NCI-H1417 treated with DMSO at 0.1 percent for 48 hours (cell line): ENCODE results near the gene PHACTR3.

Experiments used
- DNase-seq: peaks from one replicate; lab custom pipeline; 2025; lab: John Stamatoyannopoulos, UW

PHACTR3 gene

DNA sequence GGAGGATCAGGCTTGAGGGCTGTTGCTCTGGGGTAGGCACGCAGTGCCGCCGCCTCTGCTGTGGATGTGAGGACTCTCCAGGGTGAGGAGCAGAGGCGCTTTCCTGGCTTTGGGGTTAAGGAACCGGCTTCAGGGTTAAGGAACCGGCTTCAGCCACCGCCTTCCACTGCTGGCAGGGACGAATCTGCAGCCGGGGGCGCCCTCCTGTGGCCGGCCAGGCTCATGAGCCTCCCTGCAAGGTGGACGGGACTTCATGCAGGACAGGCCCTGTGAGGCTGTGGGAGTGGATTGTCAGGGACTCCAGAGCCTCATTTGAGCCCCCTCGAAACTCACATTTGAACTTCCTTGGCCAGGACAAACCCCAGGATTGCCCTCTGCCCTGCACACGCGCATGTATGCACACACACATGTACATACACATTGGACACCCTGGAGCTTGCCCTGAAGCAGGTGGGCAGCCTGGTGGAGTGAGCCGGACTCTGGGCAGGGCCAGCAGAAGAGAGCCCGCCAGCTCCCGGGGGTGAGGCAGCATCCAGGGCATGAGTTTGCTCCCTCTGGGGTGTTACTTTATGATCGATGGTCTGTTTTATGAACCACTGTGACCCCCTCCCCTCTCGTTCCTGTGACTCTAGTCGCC is 146.9 kb downstream of the PHACTR3 start:
- no peak for DNase-seq

DNA sequence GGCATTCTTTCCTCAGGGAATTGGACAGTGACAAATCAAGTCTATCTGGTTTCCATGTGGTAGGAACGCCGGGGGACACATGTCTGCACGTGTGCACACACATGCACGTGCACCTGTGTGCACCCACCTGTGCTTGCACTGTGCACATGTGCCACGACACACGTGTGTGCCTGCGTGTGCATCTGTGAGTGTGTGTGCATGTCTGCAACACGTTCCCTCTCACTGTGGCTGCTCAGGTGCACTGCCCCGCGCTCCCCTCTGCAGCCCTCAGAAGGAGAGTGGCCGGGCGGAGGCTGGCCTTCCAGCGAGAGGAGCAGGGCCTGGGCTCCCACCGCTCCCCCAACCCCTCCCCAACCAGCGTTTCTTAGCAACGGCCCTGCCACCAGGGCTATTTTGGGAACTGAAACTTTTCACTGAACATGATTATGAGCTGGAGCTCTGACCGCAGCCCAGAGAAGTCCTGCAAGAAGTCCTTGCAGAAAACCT is 147.8 kb downstream of the PHACTR3 start:
- DNase-seq = no peak

DNA sequence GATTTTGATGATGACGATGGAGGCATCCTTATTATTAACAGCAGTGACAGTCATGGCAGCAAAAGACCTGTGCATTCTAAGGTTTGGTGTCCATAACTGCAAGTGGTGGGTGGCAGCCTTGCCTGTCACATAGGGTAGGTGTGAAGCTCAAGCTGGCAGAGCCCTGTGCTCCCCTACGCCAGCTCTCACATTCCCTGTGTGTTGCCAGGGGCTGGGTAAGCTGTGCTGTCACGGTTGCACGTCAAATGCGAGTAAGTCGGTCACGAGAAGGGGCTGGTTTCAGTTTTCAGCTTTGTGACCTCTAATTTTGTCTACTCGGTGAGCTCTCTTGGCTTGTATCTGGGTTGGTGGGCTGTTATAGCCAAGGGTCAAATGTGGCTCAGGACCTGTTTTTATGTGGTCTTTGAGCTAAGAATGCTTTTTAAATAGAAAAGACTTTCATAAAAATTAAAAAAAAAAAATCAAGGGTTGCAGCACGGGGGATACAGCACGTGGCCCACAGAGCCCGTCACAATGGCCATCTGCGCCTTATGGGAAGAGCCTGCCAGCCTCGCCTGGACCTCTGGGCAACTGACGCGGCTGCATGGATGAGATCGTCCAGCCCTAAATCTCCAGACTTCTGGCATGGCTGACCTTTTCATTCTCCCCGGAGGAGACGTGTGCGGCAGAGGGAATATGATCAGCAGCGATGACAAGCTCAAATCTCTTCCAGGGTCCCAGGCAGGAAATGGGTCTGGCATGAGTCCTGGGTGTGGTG is 148.5 kb downstream of the PHACTR3 start:
- DNase-seq = no peak

DNA sequence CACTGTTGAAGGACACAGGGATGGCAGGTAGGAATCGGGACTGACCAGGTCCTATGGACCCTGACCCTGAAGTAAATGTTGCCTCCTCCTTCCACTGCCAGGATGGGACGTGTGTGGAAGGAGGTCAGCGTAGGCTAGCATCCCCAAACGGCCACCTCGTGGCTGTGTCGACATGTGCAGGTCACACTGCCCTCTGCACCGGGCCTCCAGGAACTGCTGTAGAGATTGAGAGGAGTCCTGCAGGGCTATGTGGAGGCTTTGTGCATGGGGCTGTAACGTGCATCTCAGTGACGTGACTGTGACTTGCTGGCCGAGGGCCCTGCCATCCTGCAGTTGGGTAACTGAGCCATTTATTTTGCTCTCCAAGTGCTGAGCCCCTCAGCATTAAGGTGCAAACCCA is 149.5 kb downstream of the PHACTR3 start:
- no peak for DNase-seq

DNA sequence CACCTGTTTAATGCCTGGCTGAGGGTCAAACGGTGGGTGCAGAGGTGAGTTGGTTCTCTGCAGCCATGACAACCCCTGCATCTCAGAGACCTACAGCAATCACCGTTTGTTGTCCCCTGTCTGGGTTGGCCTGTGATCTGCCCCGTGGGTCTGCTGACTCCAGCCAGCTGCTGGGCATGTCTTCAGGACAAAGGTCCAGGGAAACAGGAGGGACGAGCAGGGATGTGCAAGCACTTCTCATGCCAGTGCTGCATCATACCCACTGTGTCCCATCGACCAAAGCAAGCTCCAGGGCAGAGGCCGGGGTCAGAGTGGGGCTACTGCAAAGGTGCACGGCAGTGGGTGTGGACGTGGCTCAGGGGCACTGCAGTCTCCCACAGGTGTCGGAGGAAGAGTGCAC is 150.2 kb downstream of the PHACTR3 start:
- DNase-seq = no peak

DNA sequence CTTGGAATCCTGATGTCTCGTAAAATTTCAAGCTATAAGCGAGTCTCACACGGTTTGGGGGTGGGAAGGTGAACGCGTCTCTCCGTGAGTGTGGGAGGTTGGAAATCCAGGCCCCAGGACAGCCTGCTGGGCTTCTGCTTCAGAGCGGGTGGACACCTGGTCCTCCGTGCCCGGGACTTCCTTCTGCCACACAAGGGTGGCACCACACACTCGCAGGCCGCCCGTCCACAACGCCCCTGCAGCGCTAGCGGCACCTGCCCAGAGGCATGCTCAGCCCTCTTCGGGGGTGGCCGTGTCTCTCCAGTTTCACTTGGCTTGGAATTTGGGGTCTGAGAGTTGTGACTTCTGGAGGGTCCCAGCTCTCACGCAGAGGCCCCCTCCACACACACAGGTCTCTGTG is 151.9 kb downstream of the PHACTR3 start:
- DNase-seq = no peak

DNA sequence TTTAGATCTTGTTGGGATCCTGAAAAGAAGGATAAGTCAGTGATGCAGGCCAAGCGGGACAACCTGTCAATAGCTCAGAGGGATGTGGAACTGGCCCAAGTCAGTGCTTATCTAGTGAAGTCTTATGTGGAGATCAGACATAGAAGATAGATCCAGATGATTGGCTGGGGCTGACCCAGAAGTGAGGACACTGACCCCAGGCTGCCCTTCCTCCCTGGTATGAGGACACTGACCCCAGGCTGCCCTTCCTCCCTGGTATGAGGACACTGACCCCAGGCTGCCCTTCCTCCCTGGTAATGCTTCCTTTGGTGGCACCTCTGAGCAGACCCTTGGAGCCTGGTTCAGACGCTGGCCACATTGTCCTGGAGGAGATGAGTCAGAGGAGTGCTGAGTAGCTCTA is 159.7 kb downstream of the PHACTR3 start:
- DNase-seq = no peak

DNA sequence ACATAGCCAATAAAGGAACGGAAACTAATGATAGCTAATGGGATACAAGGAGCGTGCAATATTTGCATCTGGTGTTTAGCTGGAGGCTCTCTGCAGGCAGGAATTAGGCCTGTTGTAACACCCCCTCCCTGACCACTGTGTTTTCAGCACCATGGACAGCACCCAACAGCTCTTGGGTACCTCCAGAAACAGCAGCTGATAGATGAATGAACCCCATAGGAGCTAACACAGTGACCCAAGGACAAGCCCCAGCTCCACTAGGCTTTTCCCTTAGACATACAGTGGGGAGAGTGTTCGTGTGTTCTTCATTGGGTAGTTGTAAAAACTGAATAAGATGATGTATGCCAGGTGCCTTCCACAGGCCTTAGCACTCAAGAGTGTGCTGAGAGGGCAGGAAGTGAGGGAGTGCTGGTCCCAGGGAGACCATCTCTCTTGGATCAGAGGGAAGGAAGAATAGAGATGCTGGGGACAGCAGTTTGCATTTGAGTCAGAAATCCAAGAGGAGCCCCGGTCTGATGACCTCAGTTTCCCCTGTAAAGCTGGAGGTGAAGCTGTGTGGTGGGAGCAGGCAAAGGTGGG is 161.3 kb downstream of the PHACTR3 start:
- no peak for DNase-seq

DNA sequence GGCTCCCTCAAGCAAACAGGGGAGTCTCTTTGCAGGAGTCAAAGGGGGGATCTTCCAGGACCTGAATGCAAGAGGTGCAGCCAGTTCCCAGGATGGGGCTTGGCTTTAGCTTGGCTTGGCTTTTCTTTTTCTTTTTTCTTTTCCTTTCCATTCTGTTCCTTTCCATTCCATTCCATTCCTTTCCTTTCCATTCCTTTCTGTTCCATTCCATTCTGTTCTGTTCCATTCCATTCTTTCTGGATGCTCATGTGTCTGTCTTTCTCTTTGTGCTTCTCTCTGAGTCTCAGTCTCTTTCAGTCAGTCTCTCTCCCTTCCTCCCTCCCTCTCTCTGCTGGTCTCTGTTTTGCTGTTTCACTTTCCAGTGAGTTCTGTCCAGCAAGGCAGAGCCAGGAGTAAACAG is 163.3 kb downstream of the PHACTR3 start:
- no peak for DNase-seq

DNA sequence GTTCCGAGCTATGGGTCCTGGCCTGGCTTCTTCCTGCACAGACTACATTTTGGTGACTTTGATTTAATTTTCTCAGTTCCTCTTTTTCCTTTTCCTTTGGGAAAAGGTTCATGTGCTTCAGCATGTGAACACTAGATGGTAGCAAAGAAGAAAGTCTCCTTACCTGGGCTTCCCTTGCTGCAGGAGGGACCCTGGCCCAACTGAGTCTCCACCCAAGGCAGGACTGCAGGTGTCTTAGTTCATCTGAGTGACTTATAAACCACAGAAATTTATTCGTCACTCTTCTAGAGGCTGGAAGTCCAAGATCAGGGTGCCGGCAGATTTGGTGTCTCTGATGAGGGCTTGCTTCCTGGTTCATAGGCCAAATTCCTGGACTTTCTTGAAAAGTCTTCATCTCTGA is 165.9 kb downstream of the PHACTR3 start:
- DNase-seq = no peak

DNA sequence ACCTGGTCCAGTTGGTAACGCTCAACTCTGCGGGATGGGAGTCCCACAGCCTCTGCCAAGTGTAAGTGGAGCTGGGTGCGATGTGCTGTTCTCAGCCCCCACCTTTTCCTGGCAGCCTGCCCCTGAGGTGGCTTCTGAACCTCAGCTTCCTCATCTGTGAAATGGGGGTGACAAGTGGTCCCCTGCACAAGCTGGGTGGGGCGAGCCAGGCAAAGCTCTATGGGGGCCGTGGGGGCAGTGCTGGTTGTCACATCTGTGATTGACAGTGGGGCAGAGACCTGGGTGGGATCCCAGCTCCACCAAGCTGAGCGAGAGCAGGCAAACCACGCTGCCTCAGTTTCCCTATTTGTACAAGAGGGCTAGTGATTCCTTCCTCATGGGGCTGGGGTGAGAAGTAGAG is 166.5 kb downstream of the PHACTR3 start:
- no peak for DNase-seq

DNA sequence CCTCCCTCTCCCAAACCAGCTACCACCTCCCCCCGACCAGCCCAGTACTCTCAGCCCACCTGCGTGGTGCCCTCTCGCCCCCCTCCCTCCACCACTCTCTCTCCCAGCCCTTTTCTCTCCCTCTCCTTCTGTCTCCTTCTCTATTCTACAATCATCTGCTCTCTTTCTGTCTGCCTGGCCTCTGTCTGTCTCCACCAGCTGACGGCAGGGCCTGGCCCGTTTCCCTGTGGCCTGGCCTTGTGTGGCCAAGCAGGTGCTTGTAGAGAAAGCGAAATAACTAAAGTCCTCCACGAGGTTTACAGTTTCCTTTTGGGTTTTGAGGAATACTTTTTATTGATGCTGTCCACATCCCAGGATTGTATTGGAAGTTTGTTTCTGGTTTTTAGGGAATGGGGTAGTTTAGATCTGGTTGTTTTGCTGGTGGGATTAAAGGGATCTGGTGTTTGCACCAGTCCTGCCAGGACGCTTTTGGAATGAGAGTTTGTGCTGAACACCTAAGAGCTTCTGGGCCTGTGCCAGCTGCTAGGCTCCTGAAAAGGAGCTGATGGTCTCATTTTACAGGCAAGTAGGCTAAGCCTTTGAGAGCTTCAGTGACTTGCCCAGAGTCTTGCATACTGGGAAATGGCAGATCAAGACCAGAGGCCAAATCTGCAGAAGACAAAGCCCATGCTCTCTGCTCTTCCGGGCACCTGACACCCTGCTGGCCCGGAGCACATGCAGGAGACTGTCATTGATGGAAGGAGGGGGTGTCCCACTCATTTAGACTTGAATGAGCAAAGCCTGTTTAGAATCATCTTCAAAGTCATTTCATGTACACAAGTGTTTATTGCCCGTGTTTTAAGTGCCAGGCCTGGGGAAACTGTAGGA is 167.4 kb downstream of the PHACTR3 start:
- no peak for DNase-seq

DNA sequence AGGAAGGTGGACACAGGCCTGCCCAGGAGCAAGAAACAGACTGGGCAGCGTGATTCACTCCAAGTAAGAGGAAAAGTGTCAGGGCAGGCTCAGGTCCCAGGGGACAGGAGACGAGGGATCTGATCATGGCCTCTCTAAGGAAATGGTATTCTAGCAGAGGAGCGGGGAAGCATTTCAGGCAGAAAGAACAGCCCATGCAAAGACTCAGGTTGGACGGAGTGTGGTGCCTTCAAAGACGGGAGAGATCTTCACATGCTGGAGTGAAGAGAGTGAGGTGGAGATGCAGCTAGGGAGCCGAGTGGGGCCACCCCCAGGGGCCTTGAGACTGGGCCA is 168.0 kb downstream of the PHACTR3 start:
- DNase-seq = no peak

DNA sequence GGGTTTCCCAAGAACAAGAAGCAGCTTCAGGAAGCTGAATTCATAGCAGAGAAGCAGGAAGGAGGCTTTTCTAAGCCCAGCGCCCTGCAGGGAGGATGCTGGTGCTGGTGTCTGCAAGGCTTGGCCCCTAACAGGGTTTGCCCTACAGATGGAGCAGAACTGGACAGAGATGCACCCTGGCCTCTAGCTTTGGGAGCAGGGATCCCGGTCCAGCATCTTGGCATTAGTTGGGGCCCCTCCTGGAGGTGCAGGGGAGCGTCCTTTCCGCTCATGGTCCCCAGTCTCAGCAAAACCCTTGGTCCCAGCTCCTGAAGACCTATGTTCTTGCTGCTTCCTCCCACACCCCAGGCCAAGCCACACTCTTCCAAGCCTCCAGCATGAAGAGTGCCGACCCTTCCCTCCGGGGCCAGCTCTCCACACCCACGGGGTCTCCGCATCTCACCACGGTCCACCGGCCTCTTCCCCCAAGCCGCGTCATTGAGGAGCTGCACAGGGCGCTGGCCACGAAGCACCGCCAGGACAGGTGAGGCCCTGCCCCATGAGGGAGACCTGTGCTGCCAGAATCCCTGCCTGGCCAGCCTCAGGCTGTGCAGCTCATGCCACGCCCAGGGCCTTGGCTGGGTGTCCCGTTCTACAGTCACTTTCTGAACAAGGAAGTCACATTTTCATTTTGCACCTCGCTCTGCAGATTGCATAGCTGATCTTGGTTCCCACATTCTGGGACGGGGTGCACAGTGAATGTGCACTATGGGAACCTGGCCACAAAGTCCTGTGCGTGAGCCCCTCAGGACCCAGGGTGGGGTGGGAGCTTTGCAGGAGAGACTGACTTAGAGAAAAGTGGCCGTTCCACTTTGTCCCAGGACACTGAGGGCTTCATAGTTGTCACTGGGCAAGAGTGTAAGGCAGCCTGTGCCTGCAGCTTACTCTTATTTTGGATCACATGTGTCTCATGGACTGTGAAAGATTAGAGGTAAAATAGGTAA is 168.9 kb downstream of the PHACTR3 start:
- no peak for DNase-seq

DNA sequence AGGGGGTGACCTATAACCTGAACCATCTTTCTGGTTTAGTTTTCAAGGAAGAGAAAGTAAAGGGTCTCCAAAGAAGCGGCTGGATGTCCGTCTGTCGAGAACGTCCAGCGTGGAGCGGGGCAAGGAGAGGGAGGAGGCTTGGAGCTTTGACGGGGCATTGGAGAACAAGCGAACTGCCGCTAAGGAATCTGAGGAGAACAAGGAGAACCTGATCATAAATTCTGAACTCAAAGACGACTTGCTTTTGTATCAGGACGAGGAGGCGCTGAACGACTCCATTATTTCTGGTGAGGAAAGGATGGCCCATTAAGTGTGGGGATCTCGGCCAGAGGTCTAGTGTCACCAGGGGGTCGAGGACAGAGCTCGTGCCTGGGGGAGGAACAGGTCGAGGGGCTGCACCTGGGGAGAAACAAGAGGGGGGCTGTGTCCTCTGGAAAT is 169.9 kb downstream of the PHACTR3 start:
- DNase-seq = no peak

DNA sequence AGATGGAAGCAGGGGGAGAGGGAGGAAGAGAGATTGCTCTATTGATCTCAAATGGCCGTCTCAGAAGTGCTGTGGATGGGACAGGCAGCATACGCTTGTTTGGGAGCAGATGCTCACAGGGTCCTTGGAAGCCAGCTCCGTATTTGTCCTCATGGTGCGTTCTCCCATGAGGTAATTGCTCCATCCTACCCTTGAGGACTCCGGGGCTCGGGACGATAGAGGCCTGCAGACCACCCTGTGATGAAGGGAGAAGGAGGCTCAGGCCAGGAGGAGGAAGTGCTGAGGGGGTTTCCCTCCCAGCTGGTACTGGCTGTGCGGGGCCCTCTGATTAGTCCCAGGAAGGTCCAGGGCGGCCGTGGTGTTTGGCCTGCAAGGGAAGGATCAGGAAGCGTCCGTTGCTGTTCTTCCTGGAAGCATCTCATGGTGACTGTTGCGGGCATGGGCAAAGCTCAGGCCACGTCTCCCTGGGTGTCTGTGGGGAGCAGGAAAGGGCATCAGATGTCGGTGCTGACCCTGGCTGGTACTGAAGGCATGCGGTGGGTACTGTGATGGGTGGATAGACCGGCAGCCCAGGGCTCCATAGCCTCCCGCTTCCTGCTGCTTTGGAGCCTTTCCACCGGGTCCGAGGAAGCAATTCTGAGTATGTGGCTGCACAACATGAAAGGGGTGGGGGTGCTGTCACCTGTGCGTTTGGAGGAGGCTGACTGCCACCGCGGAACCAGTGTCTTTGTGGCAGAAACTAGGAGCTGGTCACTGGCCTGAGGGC is 170.8 kb downstream of the PHACTR3 start:
- no peak for DNase-seq

DNA sequence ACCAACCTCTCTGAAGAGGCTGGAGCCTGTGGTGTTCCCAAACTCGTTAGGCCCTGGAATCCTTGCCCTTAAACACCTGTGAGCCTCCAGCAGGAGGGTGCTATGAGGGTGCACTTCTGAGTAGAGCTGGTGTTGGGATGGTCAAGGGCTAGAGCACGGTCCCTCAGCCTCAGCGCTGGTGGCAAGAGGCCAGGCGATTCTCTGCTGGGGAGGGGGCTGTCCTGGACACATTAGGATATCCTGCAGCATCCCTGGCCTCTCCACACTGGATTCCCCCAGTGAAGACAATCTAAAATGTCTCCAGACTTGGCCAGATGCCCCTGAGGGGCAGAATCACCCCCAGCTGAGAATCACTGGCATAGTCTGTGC is 171.3 kb downstream of the PHACTR3 start:
- no peak for DNase-seq

DNA sequence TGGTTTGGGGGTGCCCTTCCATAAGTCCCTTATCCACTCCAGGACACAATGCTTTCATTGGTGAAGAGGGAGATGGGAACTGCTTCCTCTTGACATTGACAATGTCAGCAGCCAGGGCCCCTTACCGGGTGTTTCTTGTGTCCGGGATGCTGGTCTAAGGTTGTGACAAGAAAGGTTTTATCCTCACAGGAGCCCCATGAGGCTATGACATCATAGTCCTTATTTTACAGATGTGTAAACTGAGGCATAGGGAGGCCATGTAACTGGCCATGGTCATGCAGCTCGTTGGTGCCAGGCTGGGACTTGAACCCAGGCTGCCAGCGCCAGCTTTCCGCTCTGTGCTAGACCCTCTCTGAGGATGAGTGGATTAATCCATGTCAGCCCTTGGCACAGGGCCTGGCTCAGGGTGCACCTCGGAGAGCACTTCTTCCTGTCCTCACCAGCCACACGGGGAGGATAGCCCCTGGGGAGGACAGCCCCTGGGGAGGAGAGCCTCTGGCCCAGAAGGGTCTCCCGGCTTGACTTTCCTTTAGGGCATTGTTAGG is 171.8 kb downstream of the PHACTR3 start:
- DNase-seq = no peak

DNA sequence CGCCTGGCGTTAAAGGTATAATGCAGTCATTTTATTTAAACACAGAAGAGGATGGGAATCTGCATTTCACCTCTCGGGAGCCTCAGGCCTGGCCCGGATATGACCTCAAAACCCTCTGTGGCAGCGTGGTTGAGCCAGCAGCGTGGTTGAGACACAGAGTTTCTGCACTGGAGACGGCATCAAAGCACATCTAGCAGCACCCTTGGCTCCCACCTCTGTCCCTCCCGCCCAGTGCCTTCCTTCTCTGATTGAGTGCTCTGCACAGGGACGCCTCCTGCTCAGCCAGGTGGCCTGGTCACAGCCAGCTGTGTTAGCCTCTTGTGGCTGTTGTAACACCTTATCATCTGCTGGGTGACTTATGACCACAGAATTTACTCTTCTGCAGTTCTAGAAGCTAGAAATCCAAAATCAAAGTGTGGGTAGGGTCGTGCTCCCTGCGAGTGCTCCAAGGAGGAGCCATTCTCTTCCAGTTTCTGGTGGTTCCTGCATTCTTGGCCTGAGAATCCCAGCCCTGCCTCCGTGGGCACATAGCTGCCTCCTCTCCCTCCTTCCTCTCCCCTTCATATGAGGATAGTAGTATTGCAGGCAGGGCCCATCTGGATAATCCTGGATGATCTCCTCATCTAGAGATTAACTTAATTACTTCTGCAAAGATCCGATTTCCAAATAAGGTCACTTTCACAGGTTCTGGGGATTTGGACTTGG is 172.4 kb downstream of the PHACTR3 start:
- DNase-seq = no peak

DNA sequence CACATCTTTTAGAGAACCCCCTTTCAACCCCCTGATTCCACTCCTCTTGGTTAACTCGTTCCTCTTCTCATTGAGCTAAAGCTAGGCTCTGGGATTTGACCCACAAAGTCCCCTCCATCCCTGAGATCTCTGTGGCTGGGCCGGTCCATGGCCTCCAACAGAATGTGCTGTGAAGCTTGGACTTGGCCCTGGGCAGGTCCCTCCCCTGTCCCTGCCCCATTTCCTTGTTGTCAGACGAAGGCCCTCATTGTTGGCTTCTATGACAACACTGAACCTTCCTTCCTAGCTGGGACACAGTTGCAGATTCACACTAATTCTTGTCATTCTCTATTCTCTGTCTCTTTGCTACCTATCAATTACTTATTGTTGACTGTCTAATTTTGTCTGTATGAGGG is 173.0 kb downstream of the PHACTR3 start:
- no peak for DNase-seq
